Measurements from ENCODE around the gene TTC21A.

Gene TTC21A

GRCh38 chr3:39098473-39099000 lies 8.9 kb upstream of the TTC21A start:
- no peak for DNase-seq

DNA sequence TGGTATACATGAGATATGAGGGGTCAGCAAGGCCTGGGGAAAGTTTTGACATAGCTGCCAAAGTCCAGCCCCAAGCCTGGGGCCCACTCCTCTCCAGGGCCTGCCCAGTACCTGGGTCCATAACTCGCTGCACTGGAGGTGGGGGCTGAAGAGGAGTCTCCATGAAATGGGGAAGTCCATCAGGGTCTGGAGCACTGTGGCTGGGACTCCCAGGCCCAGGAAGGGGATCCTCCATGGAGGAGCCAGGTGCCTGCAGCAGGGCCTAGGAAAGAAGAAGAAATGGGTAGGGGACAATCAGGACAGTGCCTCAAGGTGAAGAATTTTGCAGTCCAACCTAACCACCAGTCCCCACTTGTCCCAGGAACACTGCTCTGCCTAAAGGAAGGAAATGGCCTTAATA lies 8.2 kb upstream of the TTC21A start:
- DNase-seq: no peak

- no peak for DNase-seq
Observed at GRCh38 chr3:39099738-39100499, 7.6 kb upstream of the TTC21A start.

- DNase-seq: no peak
Observed at GRCh38 chr3:39100500-39100886, 7.0 kb upstream of the TTC21A start.

GRCh38 chr3:39101022-39101689 lies 6.3 kb upstream of the TTC21A start:
- peak; percentile 63 for DNase-seq

DNA sequence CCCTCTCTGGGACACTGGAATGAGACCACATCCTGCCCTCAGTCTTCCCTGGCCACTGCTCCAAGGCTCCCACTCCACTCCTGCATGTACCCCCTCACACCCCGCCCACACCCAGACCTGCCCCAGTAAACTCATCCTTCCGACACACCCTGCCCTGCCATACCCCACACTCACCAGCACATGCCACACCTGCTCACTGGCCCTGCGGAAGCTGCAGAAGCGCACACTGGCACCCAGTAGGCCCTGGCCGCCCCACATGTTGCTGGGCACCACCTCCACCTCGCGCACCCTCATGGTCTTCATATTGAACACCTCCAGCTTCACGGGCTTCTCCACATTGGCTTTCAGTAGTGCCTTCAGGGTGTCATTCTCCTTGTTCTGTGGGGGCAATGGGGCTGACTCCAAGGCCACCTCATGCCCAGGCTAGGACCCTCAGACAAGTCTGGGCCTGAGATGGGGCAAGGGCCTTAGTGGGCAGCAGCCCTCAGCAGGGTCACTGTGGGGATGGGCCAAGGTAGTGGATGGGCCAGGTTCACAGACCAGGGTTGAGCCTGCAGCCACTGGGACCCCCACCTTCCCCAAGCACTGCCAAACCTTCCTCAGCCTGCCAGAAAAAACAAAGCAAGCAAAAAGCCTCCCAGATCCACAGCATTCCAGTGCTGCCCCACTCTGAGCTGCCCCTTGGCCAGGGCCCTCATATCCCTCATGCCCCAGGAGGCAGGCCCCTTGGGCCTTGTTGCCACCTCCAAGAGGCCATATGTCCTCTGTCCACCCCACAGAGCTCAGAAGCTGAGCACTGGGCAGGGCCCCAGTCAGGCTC lies 4.8 kb upstream of the TTC21A start:
- DNase-seq: no peak

- no peak for DNase-seq
Observed at GRCh38 chr3:39103324-39103693, 4.2 kb upstream of the TTC21A start.

DNA sequence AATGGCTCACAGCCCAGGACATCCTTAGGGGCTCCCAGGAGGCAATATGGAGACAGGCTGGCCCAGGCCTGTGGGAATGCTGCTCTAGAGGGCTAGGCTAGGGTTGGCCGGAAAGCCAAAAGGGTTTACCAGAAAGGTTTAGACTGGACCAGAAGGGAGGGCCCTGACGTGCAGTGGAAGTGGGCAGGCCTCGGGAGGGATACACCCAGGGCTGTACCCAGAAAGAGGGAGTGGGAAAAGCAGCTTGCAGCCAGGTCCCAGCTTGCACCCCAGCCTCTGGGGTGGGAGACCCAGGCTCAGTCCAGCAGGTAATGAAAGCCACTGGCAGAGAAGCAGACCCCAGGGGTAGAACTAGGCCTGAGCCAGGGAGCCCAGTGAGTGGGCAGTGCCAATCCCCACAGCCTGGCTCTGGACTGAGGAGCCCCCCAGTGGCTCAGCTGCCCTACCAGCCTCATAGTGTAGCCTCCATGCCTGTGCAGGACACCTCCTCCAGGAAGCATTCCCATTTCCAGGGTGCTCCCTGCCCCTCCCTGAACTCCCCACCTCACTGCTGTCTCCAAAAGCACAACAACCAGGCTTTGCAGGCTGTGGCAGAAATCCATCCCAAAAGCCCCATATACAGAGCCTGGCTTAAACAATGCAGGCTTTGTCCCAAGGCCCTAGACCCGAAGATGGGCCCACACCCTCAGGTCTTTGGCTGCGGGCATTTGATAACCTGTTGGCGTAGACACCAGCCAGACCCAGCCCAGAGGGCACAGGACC lies 3.5 kb upstream of the TTC21A start:
- no peak for DNase-seq

GRCh38 chr3:39104961-39105686 lies 2.4 kb upstream of the TTC21A start:
- DNase-seq: no peak

GRCh38 chr3:39105687-39106063 lies 1.8 kb upstream of the TTC21A start:
- DNase-seq: no peak

GRCh38 chr3:39106281-39106811 lies 1.1 kb upstream of the TTC21A start:
- DNase-seq: no peak

DNA sequence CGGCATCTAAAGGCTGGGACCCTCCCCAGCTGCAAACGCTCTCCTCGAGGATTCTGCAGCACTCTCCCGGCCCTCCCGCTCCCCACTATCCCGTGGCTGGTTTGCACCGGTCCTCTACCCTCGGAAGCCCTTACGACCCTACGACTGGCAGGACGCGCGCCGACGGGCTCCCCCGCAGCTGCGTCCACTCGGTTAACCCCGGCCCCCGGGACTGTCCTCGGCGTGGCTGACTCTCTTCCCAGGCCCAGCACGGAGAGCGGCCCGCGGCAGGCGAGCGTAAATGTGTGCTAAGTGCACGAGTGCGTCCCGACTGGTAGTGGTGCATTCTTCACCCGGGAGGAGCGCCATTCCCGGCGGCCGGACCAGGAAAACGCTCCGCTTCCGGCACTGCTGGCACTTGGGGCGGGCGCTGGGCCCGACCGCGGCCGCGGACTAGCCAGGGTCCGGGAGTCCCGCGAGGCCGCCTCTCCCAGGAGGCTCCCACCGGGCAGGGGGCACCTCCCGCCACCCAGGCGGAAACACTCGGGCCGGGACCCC lies 561 bp upstream of the TTC21A start:
- DNase-seq: peak; percentile 23

GRCh38 chr3:39108200-39108710 lies 775 bp downstream of the TTC21A start:
- peak; percentile 59 for DNase-seq

DNA sequence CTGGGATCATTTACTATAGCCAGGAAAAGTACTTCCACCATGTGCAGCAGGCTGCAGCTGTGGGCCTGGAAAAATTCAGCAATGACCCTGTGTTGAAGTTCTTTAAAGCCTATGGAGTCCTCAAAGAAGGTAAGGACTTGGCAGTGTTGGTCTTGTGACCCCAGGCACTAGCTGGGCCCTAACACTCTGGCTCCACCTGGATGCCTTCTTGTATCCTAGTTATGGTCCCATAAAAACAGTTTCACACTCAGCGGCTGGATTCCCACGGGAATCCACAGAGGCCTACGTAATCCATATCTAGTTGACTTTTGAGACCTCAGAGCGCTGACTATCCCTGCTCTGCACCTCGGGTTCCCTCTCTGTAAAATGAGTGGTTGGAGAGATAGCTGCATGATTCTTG lies 1.6 kb downstream of the TTC21A start:
- no peak for DNase-seq

GRCh38 chr3:39110041-39110639 lies 2.7 kb downstream of the TTC21A start:
- no peak for DNase-seq

DNA sequence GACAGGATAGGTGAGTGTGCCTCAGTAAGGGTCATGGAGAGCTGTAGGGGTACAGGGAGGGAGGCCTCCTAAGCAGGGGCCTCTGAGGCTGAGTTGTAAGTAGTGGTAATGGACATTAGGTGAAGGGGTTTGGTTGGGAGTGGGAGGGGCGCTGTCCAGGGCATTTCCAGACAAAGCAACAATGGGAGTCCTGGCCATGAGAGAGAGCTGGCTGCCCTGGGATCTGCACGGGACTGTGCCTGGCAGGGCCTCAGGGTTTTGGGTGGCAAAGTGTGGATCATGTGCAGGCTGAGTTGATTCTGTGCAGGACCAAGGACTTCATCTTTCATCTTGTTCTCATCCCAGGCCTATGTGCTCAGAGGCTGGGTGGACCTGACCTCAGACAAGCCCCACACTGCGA lies 4.6 kb downstream of the TTC21A start:
- DNase-seq: no peak

DNA sequence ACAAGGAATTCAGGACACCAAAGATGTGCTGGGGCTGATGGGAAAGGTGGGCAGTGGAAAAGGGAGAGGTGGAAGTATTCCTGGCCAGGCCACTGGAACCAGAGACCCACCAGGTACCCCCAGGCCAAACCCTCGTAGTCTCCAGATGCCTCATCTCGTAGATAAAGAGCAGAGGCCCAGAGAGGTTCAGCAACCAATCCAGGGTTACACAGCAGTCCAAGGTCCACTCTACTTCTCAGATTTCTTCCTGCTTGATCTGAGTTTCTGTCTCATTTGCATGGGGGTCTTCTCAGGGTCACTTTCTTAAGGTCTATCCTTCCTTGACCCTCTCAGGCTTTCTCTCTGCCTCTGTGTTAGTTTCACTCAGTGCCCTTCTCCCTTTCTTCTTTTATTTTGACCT lies 5.1 kb downstream of the TTC21A start:
- DNase-seq: no peak

DNA sequence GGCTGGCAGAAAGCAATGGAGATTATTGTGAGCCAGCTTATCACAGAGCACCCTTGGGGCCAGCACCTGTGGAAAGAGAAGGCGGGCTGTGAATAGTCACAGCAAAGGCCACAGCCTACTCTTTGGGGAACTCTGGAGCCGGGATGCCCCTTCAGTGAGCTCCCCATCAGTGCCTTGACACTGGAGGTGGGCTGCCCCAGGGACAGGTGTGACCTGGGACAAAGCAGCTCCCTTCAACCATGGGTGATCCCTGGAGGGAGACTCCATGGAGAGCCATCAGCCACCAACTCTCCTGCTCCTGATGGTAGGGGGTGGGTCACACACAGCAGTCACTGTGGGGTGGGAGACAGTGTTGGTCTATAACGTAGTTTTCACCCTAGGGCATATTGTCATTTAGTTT lies 5.8 kb downstream of the TTC21A start:
- DNase-seq: no peak

DNA sequence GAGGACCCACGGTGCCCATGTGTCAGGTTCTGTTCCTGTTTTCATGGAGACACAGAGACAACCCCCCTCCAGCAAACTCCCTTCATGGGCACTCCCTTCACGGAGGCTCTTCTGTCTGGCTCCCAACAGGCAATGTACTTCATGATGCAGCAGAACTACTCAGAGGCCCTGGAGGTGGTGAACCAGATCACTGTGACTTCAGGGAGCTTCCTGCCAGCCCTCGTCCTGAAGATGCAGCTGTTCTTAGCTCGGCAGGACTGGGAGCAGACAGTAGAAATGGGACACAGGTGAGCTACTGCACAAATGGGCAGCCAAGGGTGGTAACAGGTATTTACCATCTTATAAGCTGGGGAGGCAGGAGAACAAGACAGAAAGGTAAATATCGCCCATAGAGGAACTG lies 7.0 kb downstream of the TTC21A start:
- no peak for DNase-seq

- no peak for DNase-seq
Observed at GRCh38 chr3:39115870-39116269, 8.4 kb downstream of the TTC21A start.

GRCh38 chr3:39118079-39118478 lies 10.6 kb downstream of the TTC21A start:
- DNase-seq: no peak

Data from CD4-positive, alpha-beta T cell treated with Interleukin-10 for 1 hour (primary cell).